GM12878 (cell line): ENCODE results near the gene MTF2. TPM values are rescaled to one million over a fixed set of nuclear protein-coding genes. Genes with fewer than 3 reads are reported as not detected.
A peak's percentile ranks its signal among the peaks of the same experiment; 100 is the strongest.

Source experiments
- EZH2 ChIP-seq: IDR thresholded peaks from 2 replicates; pipeline ENCODE4 v1.6.1; 2012; ENCODE audit warnings: low read depth, mild to moderate bottlenecking, control low read depth, inconsistent platforms, low read length, borderline replicate concordance; ENCODE audit not compliant: control insufficient read depth
- IKZF1 ChIP-seq: fragments of 450-650 bp; conservative IDR thresholded peaks from 2 replicates; pipeline ENCODE4 v1.6.1; 2017; ENCODE audit warnings: antibody characterized with exemption, mild to moderate bottlenecking
- MEF2B ChIP-seq: fragments of 450-650 bp; IDR thresholded peaks from 2 replicates; pipeline ENCODE4 v1.6.1; 2018; ENCODE audit warnings: mild to moderate bottlenecking, moderate library complexity; ENCODE audit not compliant: partially characterized antibody, poor library complexity, severe bottlenecking
- MTA3 ChIP-seq: IDR thresholded peaks from 2 replicates; pipeline ENCODE4 v1.6.1; 2012; ENCODE audit warnings: low read length, inconsistent platforms, borderline replicate concordance
- NFIC ChIP-seq: IDR thresholded peaks from 2 replicates; pipeline ENCODE4 v1.6.1; 2012; ENCODE audit warnings: low read depth, mild to moderate bottlenecking, inconsistent platforms, low read length, moderate library complexity
- NR2F1 ChIP-seq: fragments of 450-650 bp; conservative IDR thresholded peaks from 2 replicates; pipeline ENCODE4 v1.6.1; 2017; ENCODE audit warnings: mild to moderate bottlenecking
- POLR2AphosphoS2 ChIP-seq: IDR thresholded peaks from 2 replicates; pipeline ENCODE4 v1.6.1; 2011; ENCODE audit warnings: low read depth, mild to moderate bottlenecking, low read length, improper control_type of control experiment, moderate library complexity
- SIN3A ChIP-seq: IDR thresholded peaks from 2 replicates; pipeline ENCODE4 v1.6.1; 2012; ENCODE audit warnings: low read depth, low read length, improper control_type of control experiment
- ZSCAN29 ChIP-seq: fragments of 450-650 bp; IDR thresholded peaks from 2 replicates; pipeline ENCODE4 v1.6.1; 2017; ENCODE audit warnings: mild to moderate bottlenecking, moderate library complexity
- polyA plus RNA-seq, 11 experiments: library from polyadenylated mRNA; depleted of rRNA in 4 of 11; unstranded in 6 of 11; stranded (reverse) in 5 of 11; fragments of >200 nt; fragmentation: Nextera tagmentation in 4 of 11; fragmentation: Illumina TruSeq in 1 of 11; extraction: Ambion mirVana in 4 of 11; extraction: Trizol in 1 of 11; gene quantifications; 1 replicate in 1 of 11; 2 replicates in 10 of 11; pipeline versions ENCODE4 v1.2.1 to v1.2.3, GENCODE V29; 2011 to 2016; ENCODE audit warnings: inconsistent platforms in 2 of 11, missing spikeins in 2 of 11, low read depth in 1 of 11
- total RNA-seq, 4 experiments: library from RNA; depleted of rRNA in 3 of 4; stranded (reverse); fragments of >200 nt in 3 of 4; fragmentation: Illumina TruSeq in 1 of 4; extraction: Trizol in 1 of 4; gene quantifications; 2 replicates each; pipeline versions ENCODE4 v1.2.1 to v1.2.3, GENCODE V29; 2013 to 2021
- TF ChIP-seq, protein P1 (sequence below): fragments of 450-650 bp; IDR thresholded peaks from 2 replicates; pipeline ENCODE4 v1.6.1; 2017; ENCODE audit warnings: borderline replicate concordance
- TF ChIP-seq, protein P2 (sequence below): fragments of 450-650 bp; IDR thresholded peaks from 2 replicates; pipeline ENCODE4 v1.6.1; 2017; ENCODE audit warnings: mild to moderate bottlenecking, moderate library complexity
- TF ChIP-seq, protein P3 (sequence below): IDR thresholded peaks from 2 replicates; pipeline ENCODE4 v1.6.1; 2012; ENCODE audit warnings: improper control_type of control experiment, low read depth, low read length; ENCODE audit not compliant: insufficient replicate concordance
- TF ChIP-seq, protein P4 (sequence below): fragments of 450-650 bp; formaldehyde crosslinking; IDR thresholded peaks from 2 replicates; pipeline ENCODE4 v1.4.0; 2020; ENCODE audit warnings: mild to moderate bottlenecking, moderate library complexity

The MTF2 gene
- total and polyA plus RNA-seq, 10 of the 15 experiments (the other 5 are each of a cell fraction or from before 2014, with no cell fraction given): 22.6 to 74.9 (median 42.8) TPM

DNA sequence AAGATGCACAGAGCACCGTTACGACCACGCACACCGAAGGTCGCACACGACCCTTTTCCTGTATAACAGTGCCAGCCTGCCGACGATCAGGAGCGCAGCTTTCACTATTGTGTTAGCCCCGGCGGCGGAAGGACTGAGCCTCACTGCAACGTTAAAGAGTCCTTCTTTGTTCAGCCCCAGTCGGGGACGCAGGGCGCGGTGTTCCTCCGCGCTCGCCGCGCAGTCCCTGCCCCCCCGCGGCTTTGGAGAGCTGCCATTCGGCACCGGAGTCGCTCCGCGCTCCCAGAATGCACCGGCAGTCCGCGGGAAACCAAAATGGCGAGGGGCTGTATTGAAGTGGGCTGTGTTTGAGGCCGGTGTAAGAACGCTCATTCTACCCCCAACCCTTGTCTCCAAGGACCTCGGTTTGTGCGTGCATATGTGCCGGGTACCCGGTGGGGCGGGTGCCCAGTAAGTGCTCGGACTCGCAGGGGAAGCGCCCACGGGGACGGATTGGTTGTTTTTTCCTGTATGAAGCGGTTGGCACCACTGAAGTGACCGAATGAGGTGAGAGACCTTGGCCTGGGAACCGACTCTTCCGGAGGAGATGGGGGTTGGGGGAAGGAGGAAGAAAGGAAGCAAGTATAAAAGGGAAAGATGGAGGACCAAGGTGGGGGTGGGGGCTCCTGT is at the start of gene MTF2 (continued):
- TF ChIP-seq SIN3A: peak; percentile 83
- TF ChIP-seq MEF2B: peak; percentile 89
- peak; percentile 84 for TF ChIP-seq NR2F1
- TF ChIP-seq, protein P1, sequence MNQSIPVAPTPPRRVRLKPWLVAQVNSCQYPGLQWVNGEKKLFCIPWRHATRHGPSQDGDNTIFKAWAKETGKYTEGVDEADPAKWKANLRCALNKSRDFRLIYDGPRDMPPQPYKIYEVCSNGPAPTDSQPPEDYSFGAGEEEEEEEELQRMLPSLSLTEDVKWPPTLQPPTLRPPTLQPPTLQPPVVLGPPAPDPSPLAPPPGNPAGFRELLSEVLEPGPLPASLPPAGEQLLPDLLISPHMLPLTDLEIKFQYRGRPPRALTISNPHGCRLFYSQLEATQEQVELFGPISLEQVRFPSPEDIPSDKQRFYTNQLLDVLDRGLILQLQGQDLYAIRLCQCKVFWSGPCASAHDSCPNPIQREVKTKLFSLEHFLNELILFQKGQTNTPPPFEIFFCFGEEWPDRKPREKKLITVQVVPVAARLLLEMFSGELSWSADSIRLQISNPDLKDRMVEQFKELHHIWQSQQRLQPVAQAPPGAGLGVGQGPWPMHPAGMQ: no peak
- TF ChIP-seq NFIC: peak; percentile 80
- TF ChIP-seq, protein P2, sequence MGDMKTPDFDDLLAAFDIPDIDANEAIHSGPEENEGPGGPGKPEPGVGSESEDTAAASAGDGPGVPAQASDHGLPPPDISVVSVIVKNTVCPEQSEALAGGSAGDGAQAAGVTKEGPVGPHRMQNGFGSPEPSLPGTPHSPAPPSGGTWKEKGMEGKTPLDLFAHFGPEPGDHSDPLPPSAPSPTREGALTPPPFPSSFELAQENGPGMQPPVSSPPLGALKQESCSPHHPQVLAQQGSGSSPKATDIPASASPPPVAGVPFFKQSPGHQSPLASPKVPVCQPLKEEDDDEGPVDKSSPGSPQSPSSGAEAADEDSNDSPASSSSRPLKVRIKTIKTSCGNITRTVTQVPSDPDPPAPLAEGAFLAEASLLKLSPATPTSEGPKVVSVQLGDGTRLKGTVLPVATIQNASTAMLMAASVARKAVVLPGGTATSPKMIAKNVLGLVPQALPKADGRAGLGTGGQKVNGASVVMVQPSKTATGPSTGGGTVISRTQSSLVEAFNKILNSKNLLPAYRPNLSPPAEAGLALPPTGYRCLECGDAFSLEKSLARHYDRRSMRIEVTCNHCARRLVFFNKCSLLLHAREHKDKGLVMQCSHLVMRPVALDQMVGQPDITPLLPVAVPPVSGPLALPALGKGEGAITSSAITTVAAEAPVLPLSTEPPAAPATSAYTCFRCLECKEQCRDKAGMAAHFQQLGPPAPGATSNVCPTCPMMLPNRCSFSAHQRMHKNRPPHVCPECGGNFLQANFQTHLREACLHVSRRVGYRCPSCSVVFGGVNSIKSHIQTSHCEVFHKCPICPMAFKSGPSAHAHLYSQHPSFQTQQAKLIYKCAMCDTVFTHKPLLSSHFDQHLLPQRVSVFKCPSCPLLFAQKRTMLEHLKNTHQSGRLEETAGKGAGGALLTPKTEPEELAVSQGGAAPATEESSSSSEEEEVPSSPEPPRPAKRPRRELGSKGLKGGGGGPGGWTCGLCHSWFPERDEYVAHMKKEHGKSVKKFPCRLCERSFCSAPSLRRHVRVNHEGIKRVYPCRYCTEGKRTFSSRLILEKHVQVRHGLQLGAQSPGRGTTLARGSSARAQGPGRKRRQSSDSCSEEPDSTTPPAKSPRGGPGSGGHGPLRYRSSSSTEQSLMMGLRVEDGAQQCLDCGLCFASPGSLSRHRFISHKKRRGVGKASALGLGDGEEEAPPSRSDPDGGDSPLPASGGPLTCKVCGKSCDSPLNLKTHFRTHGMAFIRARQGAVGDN: peak; percentile 97
- TF ChIP-seq, protein P3, sequence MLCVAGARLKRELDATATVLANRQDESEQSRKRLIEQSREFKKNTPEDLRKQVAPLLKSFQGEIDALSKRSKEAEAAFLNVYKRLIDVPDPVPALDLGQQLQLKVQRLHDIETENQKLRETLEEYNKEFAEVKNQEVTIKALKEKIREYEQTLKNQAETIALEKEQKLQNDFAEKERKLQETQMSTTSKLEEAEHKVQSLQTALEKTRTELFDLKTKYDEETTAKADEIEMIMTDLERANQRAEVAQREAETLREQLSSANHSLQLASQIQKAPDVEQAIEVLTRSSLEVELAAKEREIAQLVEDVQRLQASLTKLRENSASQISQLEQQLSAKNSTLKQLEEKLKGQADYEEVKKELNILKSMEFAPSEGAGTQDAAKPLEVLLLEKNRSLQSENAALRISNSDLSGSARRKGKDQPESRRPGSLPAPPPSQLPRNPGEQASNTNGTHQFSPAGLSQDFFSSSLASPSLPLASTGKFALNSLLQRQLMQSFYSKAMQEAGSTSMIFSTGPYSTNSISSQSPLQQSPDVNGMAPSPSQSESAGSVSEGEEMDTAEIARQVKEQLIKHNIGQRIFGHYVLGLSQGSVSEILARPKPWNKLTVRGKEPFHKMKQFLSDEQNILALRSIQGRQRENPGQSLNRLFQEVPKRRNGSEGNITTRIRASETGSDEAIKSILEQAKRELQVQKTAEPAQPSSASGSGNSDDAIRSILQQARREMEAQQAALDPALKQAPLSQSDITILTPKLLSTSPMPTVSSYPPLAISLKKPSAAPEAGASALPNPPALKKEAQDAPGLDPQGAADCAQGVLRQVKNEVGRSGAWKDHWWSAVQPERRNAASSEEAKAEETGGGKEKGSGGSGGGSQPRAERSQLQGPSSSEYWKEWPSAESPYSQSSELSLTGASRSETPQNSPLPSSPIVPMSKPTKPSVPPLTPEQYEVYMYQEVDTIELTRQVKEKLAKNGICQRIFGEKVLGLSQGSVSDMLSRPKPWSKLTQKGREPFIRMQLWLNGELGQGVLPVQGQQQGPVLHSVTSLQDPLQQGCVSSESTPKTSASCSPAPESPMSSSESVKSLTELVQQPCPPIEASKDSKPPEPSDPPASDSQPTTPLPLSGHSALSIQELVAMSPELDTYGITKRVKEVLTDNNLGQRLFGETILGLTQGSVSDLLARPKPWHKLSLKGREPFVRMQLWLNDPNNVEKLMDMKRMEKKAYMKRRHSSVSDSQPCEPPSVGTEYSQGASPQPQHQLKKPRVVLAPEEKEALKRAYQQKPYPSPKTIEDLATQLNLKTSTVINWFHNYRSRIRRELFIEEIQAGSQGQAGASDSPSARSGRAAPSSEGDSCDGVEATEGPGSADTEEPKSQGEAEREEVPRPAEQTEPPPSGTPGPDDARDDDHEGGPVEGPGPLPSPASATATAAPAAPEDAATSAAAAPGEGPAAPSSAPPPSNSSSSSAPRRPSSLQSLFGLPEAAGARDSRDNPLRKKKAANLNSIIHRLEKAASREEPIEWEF: no peak
- peak; percentile 82 for TF ChIP-seq POLR2AphosphoS2
- TF ChIP-seq ZSCAN29: peak; percentile 84
- TF ChIP-seq, protein P4, sequence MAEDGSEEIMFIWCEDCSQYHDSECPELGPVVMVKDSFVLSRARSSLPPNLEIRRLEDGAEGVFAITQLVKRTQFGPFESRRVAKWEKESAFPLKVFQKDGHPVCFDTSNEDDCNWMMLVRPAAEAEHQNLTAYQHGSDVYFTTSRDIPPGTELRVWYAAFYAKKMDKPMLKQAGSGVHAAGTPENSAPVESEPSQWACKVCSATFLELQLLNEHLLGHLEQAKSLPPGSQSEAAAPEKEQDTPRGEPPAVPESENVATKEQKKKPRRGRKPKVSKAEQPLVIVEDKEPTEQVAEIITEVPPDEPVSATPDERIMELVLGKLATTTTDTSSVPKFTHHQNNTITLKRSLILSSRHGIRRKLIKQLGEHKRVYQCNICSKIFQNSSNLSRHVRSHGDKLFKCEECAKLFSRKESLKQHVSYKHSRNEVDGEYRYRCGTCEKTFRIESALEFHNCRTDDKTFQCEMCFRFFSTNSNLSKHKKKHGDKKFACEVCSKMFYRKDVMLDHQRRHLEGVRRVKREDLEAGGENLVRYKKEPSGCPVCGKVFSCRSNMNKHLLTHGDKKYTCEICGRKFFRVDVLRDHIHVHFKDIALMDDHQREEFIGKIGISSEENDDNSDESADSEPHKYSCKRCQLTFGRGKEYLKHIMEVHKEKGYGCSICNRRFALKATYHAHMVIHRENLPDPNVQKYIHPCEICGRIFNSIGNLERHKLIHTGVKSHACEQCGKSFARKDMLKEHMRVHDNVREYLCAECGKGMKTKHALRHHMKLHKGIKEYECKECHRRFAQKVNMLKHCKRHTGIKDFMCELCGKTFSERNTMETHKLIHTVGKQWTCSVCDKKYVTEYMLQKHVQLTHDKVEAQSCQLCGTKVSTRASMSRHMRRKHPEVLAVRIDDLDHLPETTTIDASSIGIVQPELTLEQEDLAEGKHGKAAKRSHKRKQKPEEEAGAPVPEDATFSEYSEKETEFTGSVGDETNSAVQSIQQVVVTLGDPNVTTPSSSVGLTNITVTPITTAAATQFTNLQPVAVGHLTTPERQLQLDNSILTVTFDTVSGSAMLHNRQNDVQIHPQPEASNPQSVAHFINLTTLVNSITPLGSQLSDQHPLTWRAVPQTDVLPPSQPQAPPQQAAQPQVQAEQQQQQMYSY (CRISPR knock-in tag): no peak
- peak; percentile 95 for TF ChIP-seq IKZF1
- peak; percentile 87; the same call in 1 of the 2 replicates for TF ChIP-seq MTA3
- TF ChIP-seq EZH2: no peak
